Stimulated activated effector memory CD8-positive, alpha-beta T cell treated with anti-CD3 and anti-CD28 coated beads, Interleukin-12 subunit alpha, Interleukin-12 subunit beta, amount 100 ng/mL, for 72 hours (primary cell): ENCODE results near the gene KRTAP5-8.
"Not testable (repeated sequence)": the region's sequence is repeated elsewhere in the genome, so short reads cannot be mapped to it uniquely, and the experiment has no call there.

Experiments used
- ATAC-seq: fragments of 150-1000 bp; cut with Tn5 transposase; 2 replicates; pipeline ENCODE4 v1.10.0; 2021
- DNase-seq, 2 donors: peaks; one replicate each; pipeline ENCODE4 v3.0.0; 2021 to 2022; ENCODE audit warnings: low spot score in 2 of 2
- H3K27ac Mint-ChIP-seq: one replicate; pipeline ENCODE4 v1.8.0; 2022; ENCODE audit warnings: mild to moderate bottlenecking, mixed read lengths
- H3K36me3 Mint-ChIP-seq: one replicate; pipeline ENCODE4 v1.8.0; 2022; ENCODE audit warnings: mild to moderate bottlenecking, mixed read lengths
- H3K4me1 Mint-ChIP-seq: one replicate; pipeline ENCODE4 v1.8.0; 2022; ENCODE audit warnings: mixed read lengths
- H3K4me3 Mint-ChIP-seq: one replicate; pipeline ENCODE4 v1.8.0; 2022; ENCODE audit warnings: mild to moderate bottlenecking, mixed read lengths
- H3K9me3 Mint-ChIP-seq: one replicate; pipeline ENCODE4 v1.8.0; 2022; ENCODE audit warnings: mixed read lengths

KRTAP5-8 gene

GRCh38 chr11:71568704-71569349 lies 31.0 kb downstream of the KRTAP5-8 start:
- no peaks in the 10 kb centered on the region for H3K36me3 Mint-ChIP-seq
- H3K9me3 Mint-ChIP-seq = no peaks in the 10 kb centered on the region
- no peak overlapping the region for H3K27ac Mint-ChIP-seq
- DNase-seq (no peak), ATAC-seq (peak; percentile 24)
- H3K4me1 Mint-ChIP-seq = no peaks in the 10 kb centered on the region
- no peak overlapping the region for H3K4me3 Mint-ChIP-seq

- not testable (repeated sequence) for H3K9me3 Mint-ChIP-seq, ATAC-seq, H3K36me3 Mint-ChIP-seq, DNase-seq, H3K4me1 Mint-ChIP-seq, H3K4me3 Mint-ChIP-seq, H3K27ac Mint-ChIP-seq
Measured at GRCh38 chr11:71571101-71571850, 33.5 kb downstream of the KRTAP5-8 start.

- Mint-ChIP-seq H3K4me1 (no peaks in the 10 kb centered on the region), H3K4me3 (no peak overlapping the region), H3K36me3 (no peaks in the 10 kb centered on the region), H3K27ac (no peak overlapping the region), H3K9me3 (no peaks in the 10 kb centered on the region)
- ATAC-seq (no peak), DNase-seq (no peak)
Measured at GRCh38 chr11:71572811-71573210, 35.0 kb downstream of the KRTAP5-8 start.

GRCh38 chr11:71574418-71574817 lies 36.6 kb downstream of the KRTAP5-8 start:
- ATAC-seq (no peak), DNase-seq (no peak)
- no peak overlapping the region for H3K4me3 Mint-ChIP-seq
- H3K36me3 Mint-ChIP-seq = no peaks in the 10 kb centered on the region
- no peak overlapping the region for H3K27ac Mint-ChIP-seq
- no peaks in the 10 kb centered on the region for H3K9me3 Mint-ChIP-seq
- no peaks in the 10 kb centered on the region for H3K4me1 Mint-ChIP-seq

DNA sequence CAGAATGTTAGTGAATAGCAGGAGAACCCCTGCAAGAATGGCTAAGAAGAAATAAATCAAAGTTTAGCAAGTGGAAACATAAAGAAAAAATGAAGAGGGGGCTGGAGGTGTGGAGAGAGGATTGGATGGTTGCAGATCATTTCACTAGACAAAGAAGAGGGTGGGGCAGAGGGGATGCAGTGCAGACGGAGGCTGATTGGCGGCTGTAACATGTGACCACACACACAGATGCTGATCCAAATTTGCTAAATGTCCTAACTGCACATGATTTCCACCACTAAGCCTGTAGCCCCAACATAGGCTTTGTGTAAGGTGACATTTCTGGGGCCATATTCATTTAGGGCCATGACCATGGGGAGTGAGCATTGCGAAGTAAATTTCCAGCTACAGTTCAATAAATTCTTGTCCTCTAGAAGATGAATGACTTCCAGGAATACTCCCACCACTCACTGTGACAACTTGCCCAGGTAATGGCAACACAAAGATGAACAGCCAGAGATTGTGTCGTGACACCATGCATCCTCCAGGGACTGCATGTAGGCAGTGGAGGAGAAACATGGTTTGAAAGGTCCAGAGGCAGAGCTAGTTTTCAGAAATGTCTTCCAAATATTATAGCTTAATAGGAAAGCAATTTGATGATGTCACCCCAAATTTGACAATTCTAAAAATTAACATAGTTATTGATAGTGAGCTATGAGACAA lies 38.0 kb downstream of the KRTAP5-8 start:
- Mint-ChIP-seq H3K27ac (no peak overlapping the region), H3K9me3 (no peaks in the 10 kb centered on the region), H3K4me1 (no peaks in the 10 kb centered on the region), H3K36me3 (no peaks in the 10 kb centered on the region), H3K4me3 (no peak overlapping the region)
- no peak for DNase-seq
- no peak for ATAC-seq

- not testable (repeated sequence) for H3K9me3 Mint-ChIP-seq, H3K4me3 Mint-ChIP-seq, DNase-seq, ATAC-seq, H3K27ac Mint-ChIP-seq, H3K4me1 Mint-ChIP-seq, H3K36me3 Mint-ChIP-seq
Measured at GRCh38 chr11:71576688-71577465, 39.1 kb downstream of the KRTAP5-8 start.

GRCh38 chr11:71577469-71578004 lies 39.7 kb downstream of the KRTAP5-8 start:
- ATAC-seq = no peak
- no peak for DNase-seq
- H3K36me3 Mint-ChIP-seq = no peaks in the 10 kb centered on the region
- peaks cover 5% of the 10 kb centered on the region for H3K4me1 Mint-ChIP-seq
- no peak overlapping the region for H3K4me3 Mint-ChIP-seq
- no peak overlapping the region for H3K27ac Mint-ChIP-seq
- no peaks in the 10 kb centered on the region for H3K9me3 Mint-ChIP-seq

DNA sequence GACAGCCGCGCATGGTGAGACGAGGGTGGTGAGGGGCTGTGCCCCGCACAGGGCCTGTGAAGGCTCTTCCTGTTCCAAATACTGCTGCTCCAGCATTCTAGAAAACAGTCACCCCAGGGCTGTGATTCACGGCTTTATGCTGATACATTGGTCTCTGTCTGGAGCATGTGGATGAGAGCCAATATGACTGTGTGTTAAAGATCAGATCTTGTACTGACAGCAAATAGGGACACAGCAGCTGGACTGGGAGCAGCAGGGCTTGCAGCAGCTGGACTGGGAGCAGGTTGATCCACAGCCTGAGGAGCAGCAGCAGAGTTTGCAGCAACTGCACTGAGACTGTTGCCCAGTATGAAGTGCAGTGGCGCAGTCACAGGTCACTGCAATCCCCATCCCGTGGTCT lies 41.7 kb downstream of the KRTAP5-8 start:
- H3K27ac Mint-ChIP-seq, H3K4me3 Mint-ChIP-seq, DNase-seq, H3K36me3 Mint-ChIP-seq, H3K9me3 Mint-ChIP-seq, H3K4me1 Mint-ChIP-seq: not testable (repeated sequence)
- ATAC-seq = peak; percentile 42

GRCh38 chr11:71580057-71581003 lies 42.5 kb downstream of the KRTAP5-8 start:
- H3K36me3 Mint-ChIP-seq = no peaks in the 10 kb centered on the region
- no peak for DNase-seq
- no peak for ATAC-seq
- peaks cover 5% of the 10 kb centered on the region for H3K4me1 Mint-ChIP-seq
- H3K27ac Mint-ChIP-seq = no peak overlapping the region
- no peak overlapping the region for H3K4me3 Mint-ChIP-seq
- H3K9me3 Mint-ChIP-seq = no peaks in the 10 kb centered on the region

DNA sequence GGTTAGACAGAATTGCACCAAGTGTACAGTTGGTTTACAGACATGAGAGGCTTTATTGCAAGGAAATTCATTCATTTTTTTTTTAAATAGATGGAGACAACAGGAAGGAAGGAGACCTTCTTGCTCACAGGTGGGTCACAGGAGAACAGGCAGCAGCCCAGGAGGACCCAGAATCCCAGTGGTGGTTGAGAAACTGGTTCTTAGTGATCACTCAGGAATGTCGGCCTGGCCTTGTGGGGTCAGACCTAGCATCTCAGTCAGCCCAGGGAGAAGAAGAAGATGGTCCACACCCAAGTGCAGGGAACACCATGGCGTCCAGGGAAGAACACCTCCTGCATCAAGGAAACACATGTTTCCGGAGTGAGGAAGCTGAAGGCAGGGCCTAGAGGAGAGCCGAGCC lies 44.0 kb downstream of the KRTAP5-8 start:
- Mint-ChIP-seq H3K9me3 (no peaks in the 10 kb centered on the region), H3K36me3 (no peaks in the 10 kb centered on the region), H3K4me1 (peaks cover 5% of the 10 kb centered on the region), H3K27ac (no peak overlapping the region), H3K4me3 (no peak overlapping the region)
- no peak for ATAC-seq
- no peak for DNase-seq

DNA sequence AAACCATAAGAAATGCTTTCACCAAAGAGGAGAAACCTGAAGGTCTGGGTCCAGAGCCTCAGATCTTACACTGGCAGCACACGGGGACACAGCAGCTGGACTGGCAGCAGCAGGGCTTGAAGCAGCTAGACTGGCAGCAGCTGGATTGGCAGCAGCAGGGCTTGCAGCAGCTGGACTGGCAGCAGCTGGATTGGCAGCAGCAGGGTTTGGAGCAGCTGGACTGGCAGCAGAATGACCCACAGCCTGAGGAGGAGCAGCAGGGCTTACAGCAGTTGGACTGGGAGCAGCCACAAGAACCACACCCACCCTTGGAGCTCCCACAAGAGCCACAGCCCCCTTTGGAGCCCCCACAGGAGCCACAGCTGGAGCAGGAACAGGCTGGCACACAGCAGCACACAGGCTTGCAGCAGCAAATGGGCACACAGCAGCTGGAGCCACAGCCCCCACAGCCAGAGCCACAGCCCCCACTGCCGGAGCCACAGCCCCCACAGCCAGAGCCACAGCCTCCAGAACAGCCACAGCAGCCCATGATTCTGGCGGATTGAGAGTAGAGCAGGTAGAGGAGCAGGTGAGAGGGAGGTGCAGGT lies 44.6 kb downstream of the KRTAP5-8 start, which contains the start of gene KRTAP5-11:
KRTAP5-11 (minus strand) TSS at position 567 of the 587 bp plus-strand sequence; CDS start at position 529, 38 bp downstream.
- DNase-seq (no peak), ATAC-seq (no peak)
- Mint-ChIP-seq H3K36me3 (no peaks in the 10 kb centered on the region), H3K27ac (no peak within 1 kb of the TSS), H3K4me1 (peaks cover 5% of the 10 kb centered on the region), H3K4me3 (no peak within 1 kb of the TSS), H3K9me3 (no peaks in the 10 kb centered on the region)

GRCh38 chr11:71582969-71583368 lies 45.1 kb downstream of the KRTAP5-8 start:
- H3K4me1 Mint-ChIP-seq, H3K27ac Mint-ChIP-seq, H3K4me3 Mint-ChIP-seq, ATAC-seq, H3K9me3 Mint-ChIP-seq, H3K36me3 Mint-ChIP-seq, DNase-seq: not testable (repeated sequence)

- not testable (repeated sequence) for DNase-seq, ATAC-seq, H3K27ac Mint-ChIP-seq, H3K36me3 Mint-ChIP-seq, H3K4me3 Mint-ChIP-seq, H3K9me3 Mint-ChIP-seq
- peaks cover 11% of the 10 kb centered on the region for H3K4me1 Mint-ChIP-seq
Measured at GRCh38 chr11:71585673-71586072, 47.8 kb downstream of the KRTAP5-8 start.

- DNase-seq = not testable (repeated sequence)
Measured at GRCh38 chr11:71588314-71588713, 50.5 kb downstream of the KRTAP5-8 start.

More at GRCh38 chr11:71588314-71588713, 50.5 kb downstream of the KRTAP5-8 start:
- not testable (repeated sequence) for H3K36me3 Mint-ChIP-seq, ATAC-seq, H3K4me1 Mint-ChIP-seq, H3K4me3 Mint-ChIP-seq, H3K27ac Mint-ChIP-seq, H3K9me3 Mint-ChIP-seq
